Amygdala (tissue), 56 donors: ENCODE results near the gene IL17A.
"Not testable (repeated sequence)": the region's sequence is repeated elsewhere in the genome, so short reads cannot be mapped to it uniquely, and the experiment has no call there.

Experiments used
- DNase-seq, 56 donors: peaks; one replicate each; lab custom pipeline; 2025; lab: John Stamatoyannopoulos, UW

IL17A gene

GRCh38 chr6:52162940-52163908 is 23.0 kb upstream of the IL17A start:
- DNase-seq: no peak

GRCh38 chr6:52164319-52165094 is 21.7 kb upstream of the IL17A start:
- no peak for DNase-seq

GRCh38 chr6:52167267-52167666 is 18.9 kb upstream of the IL17A start:
- no peak for DNase-seq

GRCh38 chr6:52168351-52168750 is 17.8 kb upstream of the IL17A start:
- not testable (repeated sequence) for DNase-seq

GRCh38 chr6:52174118-52174517 is 12.1 kb upstream of the IL17A start:
- no peak for DNase-seq

GRCh38 chr6:52176550-52176949 is 9.6 kb upstream of the IL17A start:
- DNase-seq: no peak

GRCh38 chr6:52177961-52178360 is 8.2 kb upstream of the IL17A start:
- no peak for DNase-seq

GRCh38 chr6:52180787-52181558 is 5.2 kb upstream of the IL17A start:
- no peak for DNase-seq

- no peak for DNase-seq
These were observed 3.0 kb upstream of the IL17A start for GRCh38 chr6:52183131-52183713.

GRCh38 chr6:52186480-52186879 is 305 bp downstream of the IL17A start:
- no peak for DNase-seq

- no peak for DNase-seq
These were observed 923 bp downstream of the IL17A start for GRCh38 chr6:52187098-52187497.

GRCh38 chr6:52189974-52190373 is 3.8 kb downstream of the IL17A start:
- no peak for DNase-seq

- DNase-seq: no peak
These were observed 4.2 kb downstream of the IL17A start for GRCh38 chr6:52190409-52190808.

GRCh38 chr6:52191824-52192223 is 5.6 kb downstream of the IL17A start:
- DNase-seq: no peak

- no peak for DNase-seq
These were observed 9.7 kb downstream of the IL17A start for GRCh38 chr6:52195886-52196285.

- not testable (repeated sequence) for DNase-seq
These were observed 13.9 kb downstream of the IL17A start for GRCh38 chr6:52200088-52200487.

GRCh38 chr6:52201046-52201445 is 14.9 kb downstream of the IL17A start:
- no peak for DNase-seq

- no peak for DNase-seq
These were observed 15.3 kb downstream of the IL17A start for GRCh38 chr6:52201493-52201892.

- DNase-seq: no peak
These were observed 20.9 kb downstream of the IL17A start for GRCh38 chr6:52207066-52207465.

GRCh38 chr6:52208612-52209011 is 22.4 kb downstream of the IL17A start:
- DNase-seq: no peak
